Measurements from ENCODE around the gene CDH2. TPM values are rescaled to one million over a fixed set of nuclear protein-coding genes. Genes with fewer than 3 reads are reported as not detected.

Gene CDH2
- total RNA-seq, 4 donors from 2014 or later, result 0.20 to 4.4 (median 1.1) TPM; not detected in 1

GRCh38 chr18:28044036-28044435, 132.9 kb downstream of the CDH2 start:
- H3K4me3 ChIP-seq, result no peak overlapping the region
- H3K27me3 ChIP-seq, result no peaks in the 10 kb centered on the region
- DNase-seq, result no peak
- no peaks in the 10 kb centered on the region for H3K4me1 ChIP-seq
- WGBS, 2 donors (ENCODE audit: low coverage in 1 of 2), result 62 to 83% methylated on average over 3 to 4 of the region's 4 CpGs
- TF ChIP-seq POLR2A (IDR thresholded peaks at IDR 0.05), result no peak
- TF ChIP-seq POLR2AphosphoS5 (IDR thresholded peaks at IDR 0.05), result no peak
- no peak for TF ChIP-seq CTCF (IDR thresholded peaks at IDR 0.05)
- no peak for TF ChIP-seq EP300 (IDR thresholded peaks at IDR 0.05; ENCODE audit: low read depth)
- in situ Hi-C loops (cut with MboI; ENCODE audit: low pct_ligation_motif_present in 1 of 4, low pct_unique_long_range_greater_than_20kb in 1 of 4, low sequenced_read_pairs in 3 of 4), result no loop called here
- H3K27ac ChIP-seq, result no peak overlapping the region
- no peaks in the 10 kb centered on the region for H3K9me3 ChIP-seq
- intact Hi-C loops (cut with DNase I; ENCODE audit: low total_unique reads), result no loop called here
- no peaks in the 10 kb centered on the region for H3K36me3 ChIP-seq

GRCh38 chr18:28043631-28044030, 133.3 kb downstream of the CDH2 start:
- H3K27ac ChIP-seq, result no peak overlapping the region
- no peaks in the 10 kb centered on the region for H3K27me3 ChIP-seq
- no peak overlapping the region for H3K4me3 ChIP-seq
- in situ Hi-C loops (cut with MboI; ENCODE audit: low pct_ligation_motif_present in 1 of 4, low pct_unique_long_range_greater_than_20kb in 1 of 4, low sequenced_read_pairs in 3 of 4), result no loop called here
- H3K4me1 ChIP-seq, result no peaks in the 10 kb centered on the region
- no peaks in the 10 kb centered on the region for H3K36me3 ChIP-seq
- no peaks in the 10 kb centered on the region for H3K9me3 ChIP-seq
- 63 to 72% methylated on average over 1 to 3 of the region's 3 CpGs for WGBS, 2 donors (ENCODE audit: low coverage in 1 of 2)
- no peak for DNase-seq
- intact Hi-C loops (cut with DNase I; ENCODE audit: low total_unique reads), result no loop called here
- TF ChIP-seq POLR2AphosphoS5 (IDR thresholded peaks at IDR 0.05) (no peak), EP300 (IDR thresholded peaks at IDR 0.05; ENCODE audit: low read depth) (no peak), CTCF (IDR thresholded peaks at IDR 0.05) (no peak), POLR2A (IDR thresholded peaks at IDR 0.05) (no peak)

GRCh38 chr18:28041366-28041765, 135.6 kb downstream of the CDH2 start:
- intact Hi-C loops (cut with DNase I; ENCODE audit: low total_unique reads), result no loop called here
- H3K4me3 ChIP-seq, result no peak overlapping the region
- no peak for DNase-seq
- no peaks in the 10 kb centered on the region for H3K9me3 ChIP-seq
- H3K27me3 ChIP-seq, result no peaks in the 10 kb centered on the region
- H3K4me1 ChIP-seq, result no peaks in the 10 kb centered on the region
- WGBS, 2 donors (ENCODE audit: low coverage in 1 of 2), result 64 to 68% methylated on average over 5 of the region's 5 CpGs
- TF ChIP-seq POLR2A (IDR thresholded peaks at IDR 0.05) (no peak), CTCF (IDR thresholded peaks at IDR 0.05) (no peak), POLR2AphosphoS5 (IDR thresholded peaks at IDR 0.05) (no peak), EP300 (IDR thresholded peaks at IDR 0.05; ENCODE audit: low read depth) (no peak)
- in situ Hi-C loops (cut with MboI; ENCODE audit: low pct_ligation_motif_present in 1 of 4, low pct_unique_long_range_greater_than_20kb in 1 of 4, low sequenced_read_pairs in 3 of 4), result no loop called here
- no peaks in the 10 kb centered on the region for H3K36me3 ChIP-seq
- no peak overlapping the region for H3K27ac ChIP-seq

GRCh38 chr18:28040716-28041115, 136.2 kb downstream of the CDH2 start:
- no peak overlapping the region for H3K27ac ChIP-seq
- no peaks in the 10 kb centered on the region for H3K9me3 ChIP-seq
- no peaks in the 10 kb centered on the region for H3K4me1 ChIP-seq
- in situ Hi-C loops (cut with MboI; ENCODE audit: low pct_ligation_motif_present in 1 of 4, low pct_unique_long_range_greater_than_20kb in 1 of 4, low sequenced_read_pairs in 3 of 4) (no loop called here), intact Hi-C loops (cut with DNase I; ENCODE audit: low total_unique reads) (no loop called here)
- no peaks in the 10 kb centered on the region for H3K36me3 ChIP-seq
- no peak overlapping the region for H3K4me3 ChIP-seq
- DNase-seq, result no peak
- no peak for TF ChIP-seq EP300 (IDR thresholded peaks at IDR 0.05; ENCODE audit: low read depth)
- no peak for TF ChIP-seq POLR2AphosphoS5 (IDR thresholded peaks at IDR 0.05)
- no peak for TF ChIP-seq CTCF (IDR thresholded peaks at IDR 0.05)
- TF ChIP-seq POLR2A (IDR thresholded peaks at IDR 0.05), result no peak
- no peaks in the 10 kb centered on the region for H3K27me3 ChIP-seq

Data from transverse colon (tissue), 4 donors.